OCI-LY7 (cell line): ENCODE data around the gene MATR3. TPM values are rescaled to one million over a fixed set of nuclear protein-coding genes. Genes with fewer than 3 reads are reported as not detected.
"Not testable (repeated sequence)": the region's sequence is repeated elsewhere in the genome, so short reads cannot be mapped to it uniquely, and the experiment has no call there.

Source experiments
- BruUV-seq: library from RNA; stranded (reverse); fragments of 400-500 nt; replicated peaks from 2 replicates; lab custom pipeline; 2021; lab: Mats Ljungman, UMichigan
- CTCF ChIA-PET: fragments of 300-600 bp; sonication (Branson Sonifier 250); formaldehyde crosslinking; loops from one replicate; lab custom pipeline; 2022; ENCODE audit warnings: antibody characterized with exemption; ENCODE audit not compliant: unreplicated experiment; lab: Charles Lee
- POLR2A ChIA-PET: fragments of 300-600 bp; sonication (Branson Sonifier 250); formaldehyde crosslinking; loops from one replicate; lab custom pipeline; 2022; ENCODE audit warnings: antibody characterized with exemption; lab: Charles Lee
- DNase-seq: peaks from one replicate; pipeline ENCODE4 v3.0.0-alpha.2; 2015; ENCODE audit warnings: low spot score
- H2AFZ ChIP-seq: fragments of 200-600 bp; sonication (generic), shearing (Covaris generic); 2 replicates; pipeline ENCODE4 v1.6.1; 2014; ENCODE audit warnings: mild to moderate bottlenecking, antibody characterized with exemption, low read length, moderate library complexity
- H3K27ac ChIP-seq: fragments of 200-600 bp; sonication (generic); 2 replicates; pipeline ENCODE4 v1.5.1; 2014; ENCODE audit warnings: mixed run types, low read depth, mild to moderate bottlenecking, moderate library complexity, low read length, inconsistent platforms; ENCODE audit not compliant: poor library complexity, severe bottlenecking
- H3K36me3 ChIP-seq: fragments of 200-600 bp; sonication (generic); 2 replicates; pipeline ENCODE4 v1.6.1; 2014; ENCODE audit warnings: mild to moderate bottlenecking, antibody characterized with exemption, low read length, moderate library complexity, mixed read lengths; ENCODE audit not compliant: insufficient read depth
- H3K4me1 ChIP-seq: fragments of 200-600 bp; sonication (generic); 2 replicates; pipeline ENCODE4 v1.5.1; 2014; ENCODE audit warnings: mild to moderate bottlenecking, low read length; ENCODE audit not compliant: insufficient read depth, poor library complexity, severe bottlenecking
- H3K4me2 ChIP-seq: fragments of 200-600 bp; sonication (generic); 2 replicates; pipeline ENCODE4 v1.6.1; 2014; ENCODE audit warnings: mild to moderate bottlenecking, low read length
- H3K4me3 ChIP-seq: fragments of 200-600 bp; sonication (generic); 2 replicates; pipeline ENCODE4 v1.5.1; 2014; ENCODE audit warnings: mild to moderate bottlenecking, low read depth, low read length; ENCODE audit not compliant: poor library complexity, severe bottlenecking
- H3K79me2 ChIP-seq: fragments of 200-600 bp; sonication (generic); 2 replicates; pipeline ENCODE4 v1.6.1; 2016; ENCODE audit warnings: low read depth, mild to moderate bottlenecking, low read length, moderate library complexity, mixed read lengths; ENCODE audit not compliant: insufficient read depth
- H3K9me2 ChIP-seq: fragments of 200-600 bp; sonication (generic); 2 replicates; pipeline ENCODE4 v1.6.1; 2016; ENCODE audit warnings: mild to moderate bottlenecking, low read length, mixed read lengths; ENCODE audit not compliant: insufficient read depth
- H3K9me3 ChIP-seq: fragments of 200-600 bp; sonication (generic); 2 replicates; pipeline ENCODE4 v1.6.1; 2014; ENCODE audit warnings: mild to moderate bottlenecking, mixed run types, low read length, mixed read lengths
- H4K20me1 ChIP-seq: fragments of 200-600 bp; sonication (generic); 2 replicates; pipeline ENCODE4 v1.6.1; 2014; ENCODE audit warnings: mild to moderate bottlenecking, antibody characterized with exemption, low read length, moderate library complexity, mixed read lengths; ENCODE audit not compliant: insufficient read depth
- CTCF ChIP-seq: fragments of 200-600 bp; sonication (generic); conservative IDR thresholded peaks from 2 replicates; pipeline ENCODE4 v1.5.1; 2014; ENCODE audit warnings: mild to moderate bottlenecking, antibody characterized with exemption, low read length, moderate library complexity, mixed read lengths
- EZH2phosphoT487 ChIP-seq: fragments of 200-600 bp; sonication (generic); IDR thresholded peaks from 2 replicates; pipeline ENCODE4 v1.6.1; 2018; ENCODE audit warnings: low read depth, borderline replicate concordance, mild to moderate bottlenecking, mixed run types, antibody characterized with exemption, low read length, moderate library complexity, mixed read lengths
- intact Hi-C: fragments of 100-400 bp; cut with micrococcal nuclease; formaldehyde crosslinking; loops from one replicate; pipeline ENCODE4 v1.10.0; 2022; ENCODE audit not compliant: unreplicated experiment
- total RNA-seq, 2 experiments: library from RNA; depleted of rRNA in 1 of 2; stranded (reverse); fragments of >200 nt in 1 of 2; shearing (Covaris generic) in 1 of 2; gene quantifications; 2 replicates each; pipeline ENCODE4 v1.2.3, GENCODE V29; 2014 to 2022

The MATR3 gene
- total RNA-seq, 2 experiments from 2014 or later = 205 to 270 TPM

DNA sequence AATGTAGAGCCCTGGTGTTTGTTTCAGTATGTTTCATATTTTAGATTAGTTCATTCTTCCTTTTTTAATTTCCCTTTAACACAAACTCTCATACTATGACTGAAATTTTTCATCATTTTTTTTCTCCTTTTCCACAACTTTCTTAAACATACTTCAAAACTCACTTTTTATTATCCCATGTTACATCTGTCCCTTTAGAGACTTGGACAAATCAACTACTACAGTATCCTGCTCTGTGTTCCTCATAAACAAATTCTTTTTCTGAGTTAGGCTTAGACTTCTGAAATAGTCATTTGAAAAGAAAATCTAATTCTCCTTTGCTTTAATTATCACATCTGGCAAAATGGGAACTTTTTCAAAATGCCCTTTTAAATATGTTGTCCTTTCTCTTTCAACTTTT is 15.3 kb downstream of the MATR3 start:
- H3K4me2 ChIP-seq = no peak overlapping the region; the same call in 1 of the 2 replicates
- ChIA-PET CTCF (no interaction called here), POLR2A (no interaction called here)
- no TSS peak for BruUV-seq
- H3K79me2 ChIP-seq = peaks cover 100% of the 10 kb centered on the region
- H3K4me3 ChIP-seq = no peak overlapping the region
- TF ChIP-seq CTCF (no peak), EZH2phosphoT487 (no peak)
- H3K36me3 ChIP-seq = peaks cover 82% of the 10 kb centered on the region
- intact Hi-C loops = no loop called here
- no peak overlapping the region for H2AFZ ChIP-seq
- no peaks in the 10 kb centered on the region for H3K9me3 ChIP-seq
- H3K27ac ChIP-seq = no peak overlapping the region
- no peaks in the 10 kb centered on the region for H3K9me2 ChIP-seq
- no peak for DNase-seq
- peaks cover 82% of the 10 kb centered on the region for H4K20me1 ChIP-seq
- H3K4me1 ChIP-seq = peaks cover 53% of the 10 kb centered on the region

GRCh38 chr5:139310715-139311186 is 17.2 kb downstream of the MATR3 start:
- intact Hi-C loops = loop anchor here (1.0 kb wide), 1 partner anchor 12 kb away; no protein-coding TSS in a partner anchor
- not testable (repeated sequence) for H3K27ac ChIP-seq
- POLR2A ChIA-PET = interaction anchor here (0.7 to 1.5 kb wide), 4 partner anchors 11 to 475 kb away, joined by 3 to 7 read pairs (median 5); no protein-coding TSS in a partner anchor

DNA sequence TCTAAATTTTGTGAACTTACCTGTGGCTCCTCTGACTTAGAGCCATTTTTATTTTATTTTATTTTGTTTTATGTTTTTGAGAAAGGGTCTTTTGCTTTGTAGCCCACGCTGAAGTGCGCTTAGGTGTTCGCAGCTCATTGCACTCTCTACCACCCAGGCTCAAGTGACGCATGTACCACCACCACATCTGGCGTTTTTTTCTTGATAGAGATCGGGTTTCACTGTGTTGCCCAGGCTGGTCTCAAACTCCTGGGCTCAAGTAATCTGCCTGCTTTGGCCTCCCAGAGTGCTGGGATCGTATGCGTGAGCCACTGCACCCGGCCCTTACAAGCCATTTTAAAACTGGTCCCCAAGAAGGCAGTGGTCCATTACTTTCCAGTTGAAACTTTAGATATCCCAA is 18.5 kb downstream of the MATR3 start:
- no peak overlapping the region for H3K27ac ChIP-seq
- no peaks in the 10 kb centered on the region for H3K9me3 ChIP-seq
- no peak for TF ChIP-seq CTCF
- no peak for TF ChIP-seq EZH2phosphoT487
- CTCF ChIA-PET = no interaction called here
- H3K4me2 ChIP-seq = no peak overlapping the region
- H3K9me2 ChIP-seq = no peaks in the 10 kb centered on the region
- H3K4me1 ChIP-seq = peaks cover 21% of the 10 kb centered on the region
- POLR2A ChIA-PET = interaction anchor here (0.8 to 1.6 kb wide), 6 partner anchors 8 to 19 kb away, joined by 3 to 6 read pairs (median 4); partner anchors contain the start of gene MATR3
- H2AFZ ChIP-seq = no peak overlapping the region
- H3K36me3 ChIP-seq = peaks cover 97% of the 10 kb centered on the region
- no peak overlapping the region for H3K4me3 ChIP-seq
- peaks cover 77% of the 10 kb centered on the region for H4K20me1 ChIP-seq
- peaks cover 100% of the 10 kb centered on the region for H3K79me2 ChIP-seq
- DNase-seq = no peak
- BruUV-seq = no TSS peak
- intact Hi-C loops = no loop called here

More at GRCh38 chr5:139310715-139311186, 17.2 kb downstream of the MATR3 start:
- H3K4me2 ChIP-seq, H3K4me3 ChIP-seq, H3K9me3 ChIP-seq, DNase-seq, BruUV-seq, H3K9me2 ChIP-seq, H2AFZ ChIP-seq, CTCF ChIA-PET: not testable (repeated sequence)
- peaks cover 34% of the 10 kb centered on the region for H3K4me1 ChIP-seq
- peaks cover 80% of the 10 kb centered on the region for H4K20me1 ChIP-seq
- peaks cover 92% of the 10 kb centered on the region for H3K36me3 ChIP-seq
- H3K79me2 ChIP-seq = peaks cover 100% of the 10 kb centered on the region
